A549 treated with GW870086 at 1 μM for 4 hours (cell line): ENCODE measurements around the gene DBNL. TPM values are rescaled to one million over a fixed set of nuclear protein-coding genes. Genes with fewer than 3 reads are reported as not detected.

Source experiments
- total RNA-seq: library from RNA; stranded (reverse); fragments of 200-300 nt; extraction: Qiagen RNA extraction; gene quantifications from 5 replicates; pipeline ENCODE4 v1.2.3, GENCODE V29; 2022; ENCODE audit warnings: low read depth

DBNL gene
- total RNA-seq, result 62.4 to 69.5 TPM (median 65.4 TPM) in 5 replicates

GRCh38 chr7:44044315-44045225, at the start of gene DBNL:
Gene DBNL (plus strand): TSS chr7:44044702. CDS start chr7:44044738, 36 bp downstream.

GRCh38 chr7:43997532-43997931, 47.0 kb upstream of the DBNL start, which contains the start of gene SPDYE1:
Gene SPDYE1 (plus strand): TSS chr7:43997897. CDS start chr7:43999950, 2,053 bp downstream.

GRCh38 chr7:44065431-44066110, 21.1 kb downstream of the DBNL start, which contains the start of gene PGAM2:
Gene PGAM2 (minus strand): TSS chr7:44065567. CDS start chr7:44065529, 38 bp downstream.

GRCh38 chr7:44103923-44104859, 59.7 kb downstream of the DBNL start, which contains the start of gene AEBP1:
Gene AEBP1 (plus strand): TSS chr7:44104345. CDS start chr7:44104666, 321 bp downstream.

Other genes with a start within 250 kb of the DBNL start
- gene MRPS24, start 175.2 kb upstream of the DBNL start, total RNA-seq, result 239 to 271 TPM (median 252 TPM) in 5 replicates
- 25.8 to 28.7 TPM (median 27.5 TPM) in 5 replicates for gene URGCP, start 138.1 kb upstream of the DBNL start, total RNA-seq
- 6.7 to 11.7 TPM (median 10.7 TPM) in 5 replicates for gene UBE2D4, start 118.3 kb upstream of the DBNL start, total RNA-seq
- not detected in 5 replicates for gene SPDYE1, start 46.8 kb upstream of the DBNL start, total RNA-seq
- gene PGAM2, start 20.9 kb downstream of the DBNL start, total RNA-seq, result not detected in 5 replicates
- 5.1 to 8.1 TPM (median 7.3 TPM) in 5 replicates for gene POLM, start 37.8 kb downstream of the DBNL start, total RNA-seq
- gene AEBP1, start 59.6 kb downstream of the DBNL start, total RNA-seq, result 0.14 to 0.21 TPM in 2 of 5 replicates, not detected in the others
- 145 to 166 TPM (median 162 TPM) in 5 replicates for gene POLD2, start 78.8 kb downstream of the DBNL start, total RNA-seq
- gene MYL7, start 96.6 kb downstream of the DBNL start, total RNA-seq, result not detected in 5 replicates
- not detected in 5 replicates for gene GCK, start 144.7 kb downstream of the DBNL start, total RNA-seq
- 114 to 129 TPM (median 120 TPM) in 5 replicates for gene YKT6, start 156.3 kb downstream of the DBNL start, total RNA-seq